GM23248 (cell line): ENCODE measurements around the gene ERICH3.

Experiments
- EZH2 ChIP-seq: fragments of 200-600 bp; sonication (generic); IDR thresholded peaks from 2 replicates; pipeline ENCODE4 v1.6.1; 2018; ENCODE audit warnings: antibody characterized with exemption, mild to moderate bottlenecking; ENCODE audit not compliant: insufficient read depth, poor library complexity, severe bottlenecking
- EZH2phosphoT487 ChIP-seq: fragments of 200-600 bp; sonication (generic); IDR thresholded peaks from 2 replicates; pipeline ENCODE4 v1.6.1; 2018; ENCODE audit warnings: antibody characterized with exemption, moderate library complexity, mild to moderate bottlenecking, low read depth; ENCODE audit not compliant: insufficient read depth

DNA sequence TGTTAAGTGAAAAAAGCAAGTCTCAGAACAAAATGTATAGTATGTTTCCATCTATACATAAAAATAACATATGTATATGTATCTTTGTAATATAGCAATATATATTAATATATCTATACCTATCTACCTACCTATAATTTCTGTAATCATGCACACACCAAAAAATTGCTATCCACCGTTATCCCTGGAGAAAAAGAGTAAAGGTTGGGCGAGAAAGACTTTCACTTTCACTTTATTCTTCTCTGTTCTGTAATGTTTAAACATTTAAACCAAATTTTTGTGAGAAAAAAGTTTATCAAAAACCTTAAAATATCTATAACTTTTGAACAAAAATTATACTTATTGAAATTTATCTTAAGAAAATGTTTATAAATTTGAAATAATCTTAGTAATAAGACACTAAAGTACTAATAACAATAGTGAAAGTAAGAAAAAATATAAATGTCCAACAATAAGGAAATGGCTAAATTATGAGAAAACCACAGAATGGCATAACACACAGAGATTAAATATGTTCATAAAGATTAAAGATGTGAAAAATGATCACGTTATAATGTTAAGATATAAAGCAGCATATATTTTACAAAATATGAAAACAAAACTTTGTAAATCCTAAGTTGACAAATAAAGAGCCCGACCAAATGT lies 87.2 kb downstream of the ERICH3 start:
- TF ChIP-seq EZH2 (no peak), EZH2phosphoT487 (no peak)
